Fibroblast of mammary gland (primary cell): ENCODE results near the gene TEX29.

Experiments
- DNase-seq: peaks from one replicate; pipeline ENCODE4 v3.0.0-alpha.2; 2010; ENCODE audit warnings: low read depth
- H3K4me3 ChIP-seq: 2 replicates; pipeline ENCODE4 v1.5.1; 2011; ENCODE audit warnings: low read depth, mild to moderate bottlenecking, low read length, moderate library complexity; ENCODE audit not compliant: control insufficient read depth
- TF ChIP-seq, protein P1 (sequence below): conservative IDR thresholded peaks from 2 replicates; pipeline ENCODE4 v1.5.1; 2011; ENCODE audit warnings: low read depth, low read length, inconsistent platforms; ENCODE audit not compliant: control insufficient read depth, insufficient read depth

The TEX29 gene

DNA sequence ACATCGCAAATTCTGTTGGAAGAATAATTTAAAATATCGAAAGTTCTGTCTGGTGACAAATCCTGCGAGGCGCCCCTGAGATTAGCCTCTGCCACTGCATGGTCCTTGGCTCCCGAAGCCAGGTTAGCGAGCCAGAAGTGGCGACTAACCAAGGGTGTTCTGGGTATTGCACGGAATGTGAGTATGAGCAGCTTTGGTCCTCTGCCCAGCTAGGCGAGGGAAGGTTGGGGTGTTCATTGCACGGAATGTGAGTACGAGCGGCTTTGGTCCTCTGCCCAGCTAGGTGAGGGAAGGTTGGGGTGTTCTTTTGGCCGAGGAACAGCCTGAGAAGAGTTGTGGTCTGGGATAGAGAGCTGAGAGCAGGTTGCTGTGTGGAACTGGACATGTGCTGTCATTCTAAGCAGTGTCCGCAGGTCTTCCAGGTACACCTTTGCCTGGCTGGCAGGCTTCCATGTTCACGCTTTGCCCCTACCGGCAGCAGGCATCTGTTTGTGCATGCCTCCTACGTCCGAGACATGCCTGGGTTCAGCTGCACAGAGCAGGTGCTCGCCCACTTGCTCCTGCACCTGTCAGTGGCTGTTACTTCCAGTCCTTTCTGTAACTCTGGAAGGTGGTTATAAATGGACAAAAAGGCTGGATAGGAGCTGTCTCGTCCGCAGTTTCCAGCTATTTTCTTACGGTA lies 18.3 kb upstream of the TEX29 start:
- TF ChIP-seq, protein P1, sequence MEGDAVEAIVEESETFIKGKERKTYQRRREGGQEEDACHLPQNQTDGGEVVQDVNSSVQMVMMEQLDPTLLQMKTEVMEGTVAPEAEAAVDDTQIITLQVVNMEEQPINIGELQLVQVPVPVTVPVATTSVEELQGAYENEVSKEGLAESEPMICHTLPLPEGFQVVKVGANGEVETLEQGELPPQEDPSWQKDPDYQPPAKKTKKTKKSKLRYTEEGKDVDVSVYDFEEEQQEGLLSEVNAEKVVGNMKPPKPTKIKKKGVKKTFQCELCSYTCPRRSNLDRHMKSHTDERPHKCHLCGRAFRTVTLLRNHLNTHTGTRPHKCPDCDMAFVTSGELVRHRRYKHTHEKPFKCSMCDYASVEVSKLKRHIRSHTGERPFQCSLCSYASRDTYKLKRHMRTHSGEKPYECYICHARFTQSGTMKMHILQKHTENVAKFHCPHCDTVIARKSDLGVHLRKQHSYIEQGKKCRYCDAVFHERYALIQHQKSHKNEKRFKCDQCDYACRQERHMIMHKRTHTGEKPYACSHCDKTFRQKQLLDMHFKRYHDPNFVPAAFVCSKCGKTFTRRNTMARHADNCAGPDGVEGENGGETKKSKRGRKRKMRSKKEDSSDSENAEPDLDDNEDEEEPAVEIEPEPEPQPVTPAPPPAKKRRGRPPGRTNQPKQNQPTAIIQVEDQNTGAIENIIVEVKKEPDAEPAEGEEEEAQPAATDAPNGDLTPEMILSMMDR: no peak
- no peak for DNase-seq
- no peak overlapping the region for H3K4me3 ChIP-seq

DNA sequence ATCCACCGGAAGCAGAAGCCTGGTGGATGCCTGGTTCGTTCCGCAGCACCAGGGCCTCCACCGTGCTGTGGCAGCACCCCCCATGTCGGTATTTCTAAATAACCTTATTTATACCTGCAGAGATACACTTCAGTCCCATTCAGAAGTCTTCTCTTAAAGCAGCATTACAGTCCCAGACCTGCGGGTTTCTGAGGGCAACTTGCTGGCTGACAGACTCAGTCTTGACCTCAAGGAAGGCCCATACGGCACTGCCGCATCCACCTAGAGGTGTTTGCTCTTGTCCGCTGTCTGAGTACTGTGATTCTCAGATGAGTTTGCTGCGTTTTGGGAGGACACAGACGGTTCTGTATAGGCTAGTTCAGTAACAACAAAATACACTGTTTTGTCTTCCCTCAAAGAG lies 16.9 kb upstream of the TEX29 start:
- DNase-seq: no peak
- TF ChIP-seq, protein P1: no peak
- H3K4me3 ChIP-seq: no peak overlapping the region

DNA sequence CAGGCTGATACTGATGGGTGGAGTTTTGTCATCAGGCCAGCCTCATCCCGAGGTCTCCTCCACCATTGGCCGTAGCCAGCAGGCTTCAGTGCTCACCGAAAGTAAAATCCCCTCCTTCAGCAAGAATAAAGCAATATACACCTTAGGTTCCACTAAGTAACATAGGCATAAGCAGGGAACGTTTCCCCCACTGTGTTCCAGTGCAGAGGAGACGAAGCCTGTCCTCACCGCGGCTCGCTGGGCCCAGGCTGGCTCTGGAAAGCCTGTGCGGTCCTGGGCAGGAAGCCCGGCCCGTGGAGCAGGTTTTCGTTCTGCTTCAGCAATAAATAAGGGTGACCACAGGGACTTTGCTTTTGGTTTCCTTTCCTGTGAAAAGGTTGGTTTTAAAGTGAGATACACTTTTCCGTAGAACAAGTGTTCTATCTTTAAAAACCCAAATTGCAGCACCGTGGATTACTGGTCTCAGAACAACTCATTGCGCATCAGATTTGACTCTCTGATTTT lies 16.3 kb upstream of the TEX29 start:
- H3K4me3 ChIP-seq: no peak overlapping the region
- TF ChIP-seq, protein P1: no peak
- DNase-seq: no peak

DNA sequence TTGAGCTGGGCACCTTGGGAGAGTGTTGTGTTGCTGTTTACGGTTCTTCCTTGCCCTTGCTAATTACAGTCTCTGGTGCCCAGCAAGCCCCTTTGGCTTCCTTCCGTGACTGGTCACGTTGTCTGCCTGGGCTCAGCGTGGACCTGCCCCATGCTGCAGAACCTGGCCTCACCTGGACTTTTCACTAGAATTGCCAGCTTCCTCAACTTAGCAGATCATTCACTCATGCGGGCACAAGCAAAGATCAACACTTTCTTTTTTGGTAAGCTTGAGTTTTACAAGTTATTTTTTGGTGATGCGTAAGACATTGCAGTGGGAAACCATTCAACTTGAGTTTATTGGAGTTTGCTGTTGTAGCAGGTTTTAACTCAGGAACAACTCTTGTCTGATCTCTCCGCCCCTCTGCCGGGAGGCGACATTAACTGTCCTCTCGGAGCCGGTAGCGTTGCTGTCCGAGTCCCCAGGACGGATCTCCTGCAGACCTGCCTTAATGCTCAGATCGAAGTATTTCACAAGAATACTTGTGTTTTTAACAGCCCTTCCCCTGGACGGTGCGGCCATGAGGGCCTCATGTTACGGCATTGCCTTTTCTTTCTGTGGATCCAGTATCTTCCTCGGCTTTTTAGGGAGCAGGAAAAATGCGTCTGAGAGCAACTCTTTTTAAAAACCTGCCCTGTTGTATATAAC lies 15.7 kb upstream of the TEX29 start:
- H3K4me3 ChIP-seq: no peak overlapping the region
- DNase-seq: no peak
- TF ChIP-seq, protein P1: no peak

DNA sequence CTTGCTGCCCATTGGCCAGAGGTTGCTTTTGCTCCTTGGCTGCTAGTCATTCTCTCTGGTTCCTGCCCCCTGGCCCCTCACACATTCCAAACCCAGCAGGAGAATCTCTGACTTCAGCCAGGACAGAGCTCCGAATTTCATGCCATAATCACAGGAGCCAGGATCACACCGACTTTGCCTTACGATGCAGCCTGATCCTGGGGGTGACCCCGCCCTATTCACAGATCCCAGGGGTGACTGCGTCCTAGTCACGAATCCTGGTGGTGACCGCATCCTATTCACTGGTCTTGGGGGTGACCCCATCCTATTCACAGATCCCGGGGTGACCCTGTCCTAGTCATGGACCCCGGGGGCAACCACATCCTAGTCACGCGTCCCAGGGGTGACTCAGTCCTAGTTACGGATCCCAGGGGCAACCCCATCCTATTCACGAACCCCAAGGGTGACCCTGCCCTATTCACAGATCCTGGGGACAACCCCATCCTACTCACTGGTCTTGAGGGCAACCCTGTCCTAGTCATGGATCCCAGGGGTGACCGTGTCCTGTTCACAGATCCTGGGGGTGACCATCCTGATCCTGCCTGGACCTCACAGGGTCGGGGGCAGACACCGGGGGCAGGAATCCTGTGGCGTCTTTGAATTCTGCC lies 7.4 kb upstream of the TEX29 start:
- H3K4me3 ChIP-seq: no peak overlapping the region
- DNase-seq: no peak
- TF ChIP-seq, protein P1: no peak

DNA sequence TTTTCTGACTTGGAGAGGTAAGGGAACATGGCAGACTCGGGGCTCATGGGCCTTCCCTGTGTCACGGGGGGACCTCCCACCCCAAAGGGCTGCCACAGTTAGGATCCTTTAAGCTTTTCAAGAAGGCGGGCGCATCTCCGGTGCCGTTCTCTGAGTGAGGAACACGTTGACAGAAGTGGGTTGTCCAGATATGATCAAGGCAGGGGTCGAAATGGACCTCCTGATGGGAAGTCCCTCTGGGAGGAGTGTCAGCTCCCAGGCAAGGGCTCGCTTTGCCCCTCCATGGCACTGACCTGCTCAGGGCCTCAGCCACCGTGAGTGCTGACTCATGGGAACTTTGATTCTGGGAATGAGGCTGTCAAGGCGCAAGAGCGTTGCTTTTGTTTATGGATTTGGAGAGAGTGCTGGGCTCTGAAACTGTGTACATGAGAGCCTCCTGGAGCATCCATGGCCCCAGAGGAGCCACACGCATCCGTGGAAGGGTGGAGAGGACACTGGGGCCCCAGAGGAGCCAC lies 6.5 kb upstream of the TEX29 start:
- no peak overlapping the region for H3K4me3 ChIP-seq
- DNase-seq: no peak
- TF ChIP-seq, protein P1: no peak
